CD4-positive, alpha-beta T cell (primary cell): ENCODE measurements around the gene VTI1A. TPM values are rescaled to one million over a fixed set of nuclear protein-coding genes. Genes with fewer than 3 reads are reported as not detected.

Source experiments
- ATAC-seq: fragments of 200-7000 bp; cut with Tn5 transposase; one replicate; pipeline ENCODE4 v1.10.0; 2022; ENCODE audit warnings: mild to moderate bottlenecking; ENCODE audit not compliant: poor library complexity
- CTCF ChIA-PET: fragments of 350-600 bp; sonication (Branson Sonifier 250); formaldehyde crosslinking; loops from one replicate; lab custom pipeline; 2021; ENCODE audit warnings: antibody characterized with exemption, inconsistent platforms; lab: Charles Lee
- POLR2A ChIA-PET: fragments of 350-600 bp; sonication (Branson Sonifier 250); formaldehyde crosslinking; loops from one replicate; lab custom pipeline; 2021; ENCODE audit warnings: antibody characterized with exemption, inconsistent platforms; lab: Charles Lee
- DNase-seq, 14 experiments: peaks; one replicate each; pipeline ENCODE4 v3.0.0-alpha.2; 2013 to 2020; ENCODE audit warnings: mixed read lengths in 2 of 14
- H3K27ac ChIP-seq, 2 donors: one replicate each; pipeline versions ENCODE4 v1.5.1 to v1.7.0; 2013; ENCODE audit warnings: low read length in 2 of 2, low read depth in 1 of 2, mild to moderate bottlenecking in 1 of 2
- H3K27me3 ChIP-seq, 2 experiments: 1 replicate in 1 of 2; 2 replicates in 1 of 2; pipeline versions ENCODE4 v1.6.1 to v1.7.0; 2013; ENCODE audit warnings: low read length in 2 of 2, control low read depth in 1 of 2, mild to moderate bottlenecking in 1 of 2, moderate library complexity in 1 of 2; ENCODE audit not compliant: insufficient read depth in 2 of 2, control insufficient read depth in 1 of 2
- H3K36me3 ChIP-seq: one replicate; pipeline ENCODE4 v1.6.1; 2013; ENCODE audit warnings: low read length, control low read depth; ENCODE audit not compliant: insufficient read depth
- H3K4me1 ChIP-seq: one replicate; pipeline ENCODE4 v1.6.1; 2013; ENCODE audit warnings: low read length, control low read depth; ENCODE audit not compliant: insufficient read depth
- H3K4me3 ChIP-seq: one replicate; pipeline ENCODE4 v1.5.1; 2013; ENCODE audit warnings: mild to moderate bottlenecking, low read length, moderate library complexity
- H3K9me3 ChIP-seq, 2 experiments: 1 replicate in 1 of 2; 2 replicates in 1 of 2; pipeline versions ENCODE4 v1.6.1 to v1.7.0; 2013; ENCODE audit warnings: low read length in 2 of 2, mild to moderate bottlenecking in 2 of 2, control low read depth in 1 of 2, moderate library complexity in 1 of 2; ENCODE audit not compliant: control insufficient read depth in 1 of 2, insufficient read depth in 1 of 2
- H3K27ac Mint-ChIP-seq: one replicate; pipeline ENCODE4 v1.8.0; 2020; ENCODE audit warnings: mixed read lengths
- H3K27me3 Mint-ChIP-seq: one replicate; pipeline ENCODE4 v1.8.0; 2021; ENCODE audit warnings: mixed read lengths
- H3K36me3 Mint-ChIP-seq: one replicate; pipeline ENCODE4 v1.8.0; 2021; ENCODE audit warnings: low read depth, mixed read lengths
- H3K4me1 Mint-ChIP-seq: one replicate; pipeline ENCODE4 v1.8.0; 2021; ENCODE audit warnings: low read depth, mixed read lengths
- H3K4me3 Mint-ChIP-seq: one replicate; pipeline ENCODE4 v1.8.0; 2020; ENCODE audit warnings: mild to moderate bottlenecking, mixed read lengths
- H3K9me3 Mint-ChIP-seq: one replicate; pipeline ENCODE4 v1.8.0; 2020; ENCODE audit warnings: mixed read lengths
- intact Hi-C, 2 experiments: fragments of 100-400 bp; cut with DNase I in 1 of 2; cut with micrococcal nuclease in 1 of 2; formaldehyde crosslinking; loops; one replicate each; pipeline versions ENCODE4 v1.15.1 to v1.9.0; 2023 to 2025; cut with DNase I, micrococcal nuclease
- total RNA-seq, 174 experiments: library from RNA in 2 of 174; stranded (reverse) in 2 of 174; gene quantifications; one replicate each; pipeline ENCODE4 v1.2.3 and lab custom pipeline; 2021 to 2026
- TF ChIP-seq, protein P1 (sequence below): fragments of 200-600 bp; IDR thresholded peaks from one replicate; pipeline ENCODE4 v1.8.0; 2022; ENCODE audit warnings: antibody characterized with exemption, mild to moderate bottlenecking

VTI1A gene
- total RNA-seq, 2 experiments from 2014 or later = 54.5 to 56.5 TPM

DNA sequence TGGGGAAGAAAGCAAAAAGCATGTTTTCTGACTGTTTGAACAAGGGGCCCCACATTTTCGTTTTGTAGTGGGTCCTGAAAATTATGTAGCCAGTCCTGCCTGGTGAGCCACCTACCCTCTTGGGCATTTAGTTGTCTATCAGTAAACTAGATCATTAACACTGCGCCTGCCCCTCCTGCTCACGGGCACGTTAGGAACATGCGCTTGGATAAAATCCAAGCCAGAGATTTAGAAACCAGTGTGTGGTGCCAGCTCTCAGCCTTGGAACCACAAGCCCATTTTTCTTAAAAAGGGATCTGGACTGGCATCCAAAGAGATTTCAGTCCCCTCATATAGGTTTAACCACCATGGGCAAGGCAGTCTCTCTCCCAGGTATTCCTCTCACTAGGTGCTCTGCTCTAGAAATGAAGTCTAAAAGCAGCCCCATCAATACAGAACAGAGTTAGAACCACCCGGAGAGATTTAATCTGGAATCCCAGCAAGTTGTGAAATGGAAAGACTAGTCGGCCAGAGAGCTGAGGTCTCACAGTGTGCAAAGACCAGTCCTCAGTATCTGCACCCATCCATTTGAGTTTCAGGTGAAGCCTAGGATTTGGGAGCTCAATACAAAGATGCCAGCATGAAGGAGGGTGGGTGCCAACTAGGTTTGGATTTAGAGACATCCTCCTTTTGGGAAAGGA, 379.1 kb downstream of the VTI1A start:
- no peak overlapping the region for H3K27ac ChIP-seq
- H3K27me3 ChIP-seq = no peaks in the 10 kb centered on the region
- H3K9me3 ChIP-seq = no peaks in the 10 kb centered on the region
- no peak for DNase-seq
- H3K36me3 ChIP-seq = peaks cover 4% of the 10 kb centered on the region
- H3K4me1 ChIP-seq = no peaks in the 10 kb centered on the region
- no peak overlapping the region for H3K4me3 ChIP-seq
- POLR2A ChIA-PET = no interaction called here
- Mint-ChIP-seq H3K9me3 (no peaks in the 10 kb centered on the region), H3K4me1 (no peaks in the 10 kb centered on the region), H3K27me3 (no peaks in the 10 kb centered on the region), H3K36me3 (peaks cover 7% of the 10 kb centered on the region), H3K4me3 (no peak overlapping the region), H3K27ac (no peak overlapping the region)
- no peak for ATAC-seq
- TF ChIP-seq, protein P1, sequence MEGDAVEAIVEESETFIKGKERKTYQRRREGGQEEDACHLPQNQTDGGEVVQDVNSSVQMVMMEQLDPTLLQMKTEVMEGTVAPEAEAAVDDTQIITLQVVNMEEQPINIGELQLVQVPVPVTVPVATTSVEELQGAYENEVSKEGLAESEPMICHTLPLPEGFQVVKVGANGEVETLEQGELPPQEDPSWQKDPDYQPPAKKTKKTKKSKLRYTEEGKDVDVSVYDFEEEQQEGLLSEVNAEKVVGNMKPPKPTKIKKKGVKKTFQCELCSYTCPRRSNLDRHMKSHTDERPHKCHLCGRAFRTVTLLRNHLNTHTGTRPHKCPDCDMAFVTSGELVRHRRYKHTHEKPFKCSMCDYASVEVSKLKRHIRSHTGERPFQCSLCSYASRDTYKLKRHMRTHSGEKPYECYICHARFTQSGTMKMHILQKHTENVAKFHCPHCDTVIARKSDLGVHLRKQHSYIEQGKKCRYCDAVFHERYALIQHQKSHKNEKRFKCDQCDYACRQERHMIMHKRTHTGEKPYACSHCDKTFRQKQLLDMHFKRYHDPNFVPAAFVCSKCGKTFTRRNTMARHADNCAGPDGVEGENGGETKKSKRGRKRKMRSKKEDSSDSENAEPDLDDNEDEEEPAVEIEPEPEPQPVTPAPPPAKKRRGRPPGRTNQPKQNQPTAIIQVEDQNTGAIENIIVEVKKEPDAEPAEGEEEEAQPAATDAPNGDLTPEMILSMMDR = no peak
- CTCF ChIA-PET = no interaction called here
- intact Hi-C loops = no loop called here

DNA sequence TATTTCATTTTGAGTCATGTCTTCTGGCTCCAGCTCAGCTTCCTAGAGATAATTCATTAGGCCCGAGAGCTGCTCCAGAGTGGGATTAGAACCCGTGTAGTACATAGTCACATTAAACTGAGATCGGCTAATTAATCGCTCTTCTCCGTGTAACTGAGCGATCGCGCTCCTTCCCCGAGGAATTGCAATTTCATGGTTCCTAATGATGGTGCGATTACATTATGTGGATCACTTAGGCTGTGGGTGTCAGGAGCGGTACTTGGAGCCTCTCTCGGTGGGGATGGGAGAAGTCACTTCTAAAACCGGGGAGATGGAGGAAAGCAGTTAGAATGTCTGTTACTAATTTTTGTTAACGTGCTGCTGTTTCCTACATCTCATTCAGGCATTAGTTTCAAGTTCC, 380.1 kb downstream of the VTI1A start:
- H3K27ac ChIP-seq = no peak overlapping the region
- no peaks in the 10 kb centered on the region for H3K4me1 ChIP-seq
- intact Hi-C loops = no loop called here
- ChIA-PET CTCF (no interaction called here), POLR2A (no interaction called here)
- no peaks in the 10 kb centered on the region for H3K27me3 Mint-ChIP-seq
- H3K27ac Mint-ChIP-seq = no peak overlapping the region
- no peaks in the 10 kb centered on the region for H3K9me3 Mint-ChIP-seq
- no peaks in the 10 kb centered on the region for H3K27me3 ChIP-seq
- H3K4me3 Mint-ChIP-seq = no peak overlapping the region
- H3K4me1 Mint-ChIP-seq = no peaks in the 10 kb centered on the region
- H3K9me3 ChIP-seq = no peaks in the 10 kb centered on the region
- peaks cover 7% of the 10 kb centered on the region for H3K36me3 Mint-ChIP-seq
- H3K4me3 ChIP-seq = no peak overlapping the region
- DNase-seq = no peak
- ATAC-seq = no peak
- H3K36me3 ChIP-seq = peaks cover 4% of the 10 kb centered on the region
- TF ChIP-seq, protein P1 = no peak

DNA sequence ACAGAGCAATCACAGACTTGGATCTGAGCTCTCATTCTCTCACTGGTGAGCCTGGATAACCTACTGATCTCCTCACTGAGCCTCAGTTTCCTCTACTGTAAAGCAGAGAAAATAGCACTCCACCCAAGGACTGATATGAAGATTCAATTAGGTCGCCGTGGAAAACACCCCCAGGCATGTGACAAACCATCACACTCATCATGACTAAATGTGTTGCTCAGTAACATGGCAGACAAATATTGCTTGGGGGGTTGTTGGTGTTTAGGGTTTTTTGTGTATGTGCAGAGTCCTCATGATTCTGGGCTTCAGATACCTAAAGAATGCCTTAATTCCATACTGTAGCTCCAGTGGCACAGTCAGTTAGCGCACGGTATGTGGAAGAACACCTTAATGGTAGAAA, 380.9 kb downstream of the VTI1A start:
- peaks cover 2% of the 10 kb centered on the region for H3K36me3 ChIP-seq
- no peak overlapping the region for H3K27ac ChIP-seq
- Mint-ChIP-seq H3K27me3 (no peaks in the 10 kb centered on the region), H3K4me1 (no peaks in the 10 kb centered on the region), H3K27ac (no peak overlapping the region), H3K4me3 (no peak overlapping the region), H3K9me3 (no peaks in the 10 kb centered on the region), H3K36me3 (peaks cover 2% of the 10 kb centered on the region)
- H3K9me3 ChIP-seq = no peaks in the 10 kb centered on the region
- ATAC-seq (no peak), DNase-seq (no peak)
- ChIA-PET POLR2A (no interaction called here), CTCF (no interaction called here)
- no peak overlapping the region for H3K4me3 ChIP-seq
- intact Hi-C loops = no loop called here
- H3K4me1 ChIP-seq = no peaks in the 10 kb centered on the region
- H3K27me3 ChIP-seq = no peaks in the 10 kb centered on the region
- TF ChIP-seq, protein P1 = no peak
